DOHH2 (cell line): Measurements from ENCODE around the gene SSTR4.

ENCODE experiments used
- H3F3A ChIP-seq: fragments of 200-600 bp; sonication (generic), shearing (Covaris generic); 2 replicates; pipeline ENCODE4 v1.6.0; 2016; ENCODE audit warnings: antibody characterized with exemption, mild to moderate bottlenecking; ENCODE audit not compliant: control insufficient read depth, insufficient read depth
- H3K27ac ChIP-seq: fragments of 200-600 bp; sonication (generic); 2 replicates; pipeline ENCODE4 v1.5.1; 2014; ENCODE audit warnings: low read depth, mild to moderate bottlenecking, low read length, moderate library complexity
- H3K27me3 ChIP-seq: fragments of 200-600 bp; sonication (generic); 2 replicates; pipeline ENCODE4 v1.6.1; 2014; ENCODE audit warnings: mild to moderate bottlenecking, low read length, mixed read lengths; ENCODE audit not compliant: control insufficient read depth
- H3K36me3 ChIP-seq: fragments of 200-600 bp; sonication (generic); 2 replicates; pipeline ENCODE4 v1.6.1; 2014; ENCODE audit warnings: mild to moderate bottlenecking, low read length, moderate library complexity, mixed read lengths; ENCODE audit not compliant: control insufficient read depth
- H3K4me1 ChIP-seq: fragments of 200-600 bp; sonication (generic); 2 replicates; pipeline ENCODE4 v1.6.1; 2014; ENCODE audit warnings: mild to moderate bottlenecking, low read length, mixed read lengths; ENCODE audit not compliant: control insufficient read depth
- H3K4me2 ChIP-seq: fragments of 200-600 bp; sonication (generic); 2 replicates; pipeline ENCODE4 v1.6.0; 2014; ENCODE audit warnings: mild to moderate bottlenecking, low read length, moderate library complexity
- H3K4me3 ChIP-seq: fragments of 200-600 bp; sonication (generic); 2 replicates; pipeline ENCODE4 v1.5.1; 2014; ENCODE audit warnings: mild to moderate bottlenecking, low read length, mixed read lengths
- H3K79me2 ChIP-seq: fragments of 200-600 bp; sonication (generic); 2 replicates; pipeline ENCODE4 v1.6.1; 2014; ENCODE audit warnings: mild to moderate bottlenecking, low read length, mixed read lengths; ENCODE audit not compliant: control insufficient read depth
- H3K9me2 ChIP-seq: fragments of 200-600 bp; sonication (generic); replicated peaks from 2 replicates; pipeline ENCODE4 v1.6.1; 2014; ENCODE audit warnings: mild to moderate bottlenecking, low read length, mixed read lengths; ENCODE audit not compliant: control insufficient read depth
- H3K9me3 ChIP-seq: fragments of 200-600 bp; sonication (generic); 2 replicates; pipeline ENCODE4 v1.6.1; 2014; ENCODE audit warnings: antibody characterized with exemption, low read length, mixed read lengths; ENCODE audit not compliant: control insufficient read depth, insufficient read depth
- H4K20me1 ChIP-seq: fragments of 200-600 bp; sonication (generic); 2 replicates; pipeline ENCODE4 v1.6.0; 2014; ENCODE audit warnings: low read depth, mild to moderate bottlenecking, antibody characterized with exemption, low read length, moderate library complexity; ENCODE audit not compliant: control insufficient read depth, insufficient read depth
- CTCF ChIP-seq: fragments of 200-600 bp; sonication (generic); IDR thresholded peaks from one replicate; pipeline ENCODE4 v1.5.1; 2014; ENCODE audit warnings: antibody characterized with exemption, mild to moderate bottlenecking, low read depth, low read length; ENCODE audit not compliant: poor library complexity, severe bottlenecking
- EZH2phosphoT487 ChIP-seq: fragments of 200-600 bp; sonication (generic); IDR thresholded peaks from 2 replicates; pipeline ENCODE4 v1.6.1; 2017; ENCODE audit warnings: borderline replicate concordance, mild to moderate bottlenecking, antibody characterized with exemption, low read length, moderate library complexity, mixed read lengths

SSTR4 gene

DNA sequence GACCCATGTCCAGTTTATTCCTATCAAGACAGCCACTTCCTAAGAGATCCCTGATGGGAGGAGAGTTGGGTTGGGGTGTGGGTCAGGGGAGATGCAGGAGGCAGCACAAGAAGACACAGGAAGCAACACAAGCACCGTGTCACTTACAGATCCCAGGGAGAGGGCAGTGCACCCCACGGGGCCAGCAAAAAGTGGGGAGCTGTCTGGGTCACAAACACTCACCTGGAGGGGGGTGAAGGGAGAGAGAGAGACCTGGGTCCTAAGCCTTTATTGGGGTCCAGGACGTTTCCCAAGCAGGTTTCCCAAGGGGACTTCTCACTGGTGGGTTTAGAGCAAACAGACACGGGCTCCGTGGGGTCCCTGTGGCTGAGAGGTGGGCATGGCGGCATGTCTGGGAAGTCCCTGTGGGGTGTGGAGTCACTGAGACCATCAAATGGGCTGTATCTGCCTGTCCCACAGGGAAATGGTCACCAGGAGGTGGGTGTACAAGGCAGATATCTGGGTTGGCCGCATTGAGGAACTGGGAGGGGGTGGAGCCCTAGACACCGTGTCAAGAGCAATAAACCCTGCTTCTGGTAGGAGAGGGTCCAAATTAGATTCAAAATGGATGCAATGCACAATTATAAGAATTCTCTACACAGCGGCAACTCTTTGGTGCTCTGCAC is 52.6 kb downstream of the SSTR4 start:
- Histone ChIP-seq H3K4me3 (no peak overlapping the region), H4K20me1 (no peaks in the 10 kb centered on the region), H3K4me1 (no peaks in the 10 kb centered on the region), H3K27me3 (no peaks in the 10 kb centered on the region), H3K4me2 (no peak overlapping the region), H3K27ac (no peak overlapping the region), H3K9me3 (no peaks in the 10 kb centered on the region), H3K9me2 (no peaks in the 10 kb centered on the region), H3K36me3 (no peaks in the 10 kb centered on the region), H3F3A (no peaks in the 10 kb centered on the region), H3K79me2 (no peaks in the 10 kb centered on the region)
- TF ChIP-seq EZH2phosphoT487 (no peak), CTCF (no peak)
